ENCODE data around the gene CEP192.
"Not testable (repeated sequence)": the region's sequence is repeated elsewhere in the genome, so short reads cannot be mapped to it uniquely, and the experiment has no call there.

Gene CEP192

GRCh38 chr18:13032173-13032572 lies 41.0 kb downstream of the CEP192 start:
- peak; percentile 28 to 56 for ATAC-seq

GRCh38 chr18:13035249-13035914 lies 44.2 kb downstream of the CEP192 start:
- ATAC-seq = no peak

DNA sequence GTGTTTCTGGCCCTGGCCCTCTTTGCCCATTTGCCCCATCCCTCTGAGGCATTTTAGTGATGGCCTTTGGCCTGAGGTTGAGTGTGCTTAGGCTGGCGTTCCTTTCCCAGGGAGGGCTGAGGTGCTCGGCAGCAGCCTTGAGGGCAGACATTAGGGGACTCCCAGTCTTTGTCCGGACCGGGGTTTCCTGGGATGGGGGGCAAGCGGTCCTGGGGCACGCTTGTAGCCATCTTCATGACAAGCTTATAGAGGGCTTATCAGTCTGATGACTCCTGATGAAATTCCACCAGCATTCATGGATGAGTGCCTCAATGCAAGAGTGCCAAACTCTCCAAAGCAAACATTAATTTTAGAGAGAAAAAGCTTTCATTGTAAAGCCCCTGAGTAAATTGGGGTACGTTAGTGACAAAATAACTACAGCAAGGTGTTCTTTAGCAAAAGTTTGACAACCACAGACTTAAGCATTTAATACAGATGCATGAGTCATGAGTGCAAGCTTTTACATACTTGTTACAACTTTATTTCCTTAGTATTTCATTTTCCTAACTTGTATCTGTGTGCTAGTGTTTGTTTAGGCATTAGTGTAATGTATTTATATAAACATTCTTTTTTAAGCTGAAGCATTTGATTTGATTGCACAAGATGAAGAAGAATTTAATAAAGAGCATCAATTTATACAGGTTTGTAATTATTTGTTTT lies 45.6 kb downstream of the CEP192 start:
- no peak for ATAC-seq

DNA sequence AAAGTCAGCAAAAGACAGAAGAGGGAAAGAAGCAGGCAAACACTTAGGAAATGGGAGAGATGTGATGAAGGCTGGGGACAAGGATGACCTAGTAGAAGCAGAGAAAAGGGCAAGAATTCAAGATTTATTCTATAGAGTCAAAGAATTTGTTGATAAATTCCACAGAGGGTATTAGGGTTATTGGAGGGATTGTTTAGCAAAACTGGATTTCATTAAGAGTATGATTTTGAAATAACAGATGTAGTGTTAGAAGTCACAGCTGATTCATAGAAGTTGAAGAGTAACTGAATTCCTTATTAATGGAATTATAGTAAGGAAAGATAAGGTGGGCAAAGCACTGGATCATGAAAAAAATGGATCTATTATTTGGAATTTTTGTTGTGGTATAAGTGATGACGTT lies 48.6 kb downstream of the CEP192 start:
- ATAC-seq = no peak

- ATAC-seq = no peak
These were observed 51.9 kb downstream of the CEP192 start for GRCh38 chr18:13043066-13043465.

- no peak for ATAC-seq
These were observed 57.0 kb downstream of the CEP192 start for GRCh38 chr18:13048061-13048595.

GRCh38 chr18:13051159-13051558 lies 60.0 kb downstream of the CEP192 start:
- peak; percentile 24 to 32 for ATAC-seq

- peak; percentile 53 to 60 for ATAC-seq
These were observed 60.8 kb downstream of the CEP192 start for GRCh38 chr18:13051950-13052349.

- no peak for ATAC-seq
These were observed 63.2 kb downstream of the CEP192 start for GRCh38 chr18:13054336-13054735.

GRCh38 chr18:13061630-13062189 lies 70.5 kb downstream of the CEP192 start:
- ATAC-seq = no peak

- peak; percentile 44 to 76 for ATAC-seq
These were observed 76.0 kb downstream of the CEP192 start for GRCh38 chr18:13067124-13067523.

GRCh38 chr18:13067966-13068365 lies 76.8 kb downstream of the CEP192 start:
- no peak for ATAC-seq

DNA sequence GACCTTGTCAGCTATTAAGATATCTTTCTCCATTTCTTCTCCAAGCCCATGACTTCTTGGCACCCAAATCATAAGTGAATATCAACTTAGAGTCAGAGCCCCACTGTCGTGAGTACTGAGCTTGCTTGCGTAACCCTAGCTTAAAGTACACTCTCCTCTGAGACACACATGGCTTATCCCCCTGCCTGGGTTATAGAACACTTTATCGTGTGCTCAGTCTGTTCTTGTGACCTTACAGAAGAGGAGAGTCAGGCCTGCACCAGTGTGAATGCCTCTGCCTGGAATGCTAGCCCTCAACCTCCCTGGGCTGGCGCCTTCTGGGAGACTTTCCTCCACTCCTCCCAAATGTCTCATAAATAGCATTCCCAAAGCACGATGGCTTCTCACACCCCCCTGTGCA lies 79.3 kb downstream of the CEP192 start:
- no peak for ATAC-seq

- ATAC-seq = no peak
These were observed 85.7 kb downstream of the CEP192 start for GRCh38 chr18:13076886-13077285.

GRCh38 chr18:13077473-13077872 lies 86.3 kb downstream of the CEP192 start:
- ATAC-seq = no peak

DNA sequence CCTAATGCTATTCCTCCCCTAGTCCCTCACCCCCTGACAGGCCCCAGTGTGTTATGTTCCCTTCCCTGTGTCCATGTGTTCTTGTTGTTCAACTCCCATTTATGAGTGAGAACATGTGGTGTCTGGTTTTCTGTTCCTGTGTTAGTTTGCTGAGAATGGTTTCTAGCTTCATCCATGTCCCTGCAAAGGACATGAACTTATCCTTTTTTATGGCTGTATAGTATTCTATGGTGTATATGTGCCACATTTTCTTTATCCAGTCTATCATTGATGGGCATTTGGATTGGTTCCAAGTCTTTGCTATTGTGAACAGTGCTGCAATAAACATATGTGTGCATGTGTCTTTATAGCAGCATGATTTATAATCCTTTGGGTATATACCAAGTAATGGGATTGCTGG lies 86.9 kb downstream of the CEP192 start:
- not testable (repeated sequence) for ATAC-seq

DNA sequence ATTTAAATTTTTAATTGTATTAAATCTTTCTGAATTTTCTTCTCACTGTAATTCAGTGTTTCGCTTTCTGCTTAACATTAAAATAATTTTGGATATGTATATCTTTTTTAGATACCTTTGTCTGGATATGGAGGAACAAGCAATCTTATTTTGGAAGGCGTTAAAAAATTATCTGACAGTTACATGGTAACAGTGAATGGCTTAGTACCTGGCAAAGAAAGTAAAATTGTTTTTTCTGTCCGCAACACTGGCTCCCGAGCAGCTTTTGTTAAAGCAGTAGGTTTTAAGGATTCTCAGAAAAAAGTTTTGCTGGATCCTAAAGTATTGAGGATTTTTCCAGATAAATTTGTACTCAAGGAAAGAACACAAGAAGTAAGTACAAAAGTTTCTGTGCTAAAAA lies 95.7 kb downstream of the CEP192 start:
- no peak for ATAC-seq

GRCh38 chr18:13095466-13095865 lies 104.3 kb downstream of the CEP192 start:
- ATAC-seq = no peak

DNA sequence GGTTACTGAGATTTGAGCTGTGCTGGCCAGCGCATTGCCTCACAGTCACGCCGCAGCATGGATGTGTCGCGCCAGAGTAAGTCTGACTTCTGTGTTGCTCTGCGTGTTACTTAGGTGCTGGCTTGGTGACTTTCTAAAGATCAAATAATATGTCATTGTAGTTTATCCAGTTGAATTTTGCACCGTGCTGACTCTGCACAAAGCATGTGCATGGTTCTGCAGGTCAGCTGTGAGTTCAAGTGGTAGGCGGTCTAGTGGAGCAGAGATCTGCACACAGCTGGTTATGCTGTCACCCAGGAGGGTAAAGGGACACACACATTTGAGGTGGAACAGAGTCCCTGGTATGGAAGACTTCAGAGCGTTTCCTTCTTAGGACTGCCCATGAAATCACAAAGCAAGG lies 105.1 kb downstream of the CEP192 start:
- no peak for ATAC-seq

DNA sequence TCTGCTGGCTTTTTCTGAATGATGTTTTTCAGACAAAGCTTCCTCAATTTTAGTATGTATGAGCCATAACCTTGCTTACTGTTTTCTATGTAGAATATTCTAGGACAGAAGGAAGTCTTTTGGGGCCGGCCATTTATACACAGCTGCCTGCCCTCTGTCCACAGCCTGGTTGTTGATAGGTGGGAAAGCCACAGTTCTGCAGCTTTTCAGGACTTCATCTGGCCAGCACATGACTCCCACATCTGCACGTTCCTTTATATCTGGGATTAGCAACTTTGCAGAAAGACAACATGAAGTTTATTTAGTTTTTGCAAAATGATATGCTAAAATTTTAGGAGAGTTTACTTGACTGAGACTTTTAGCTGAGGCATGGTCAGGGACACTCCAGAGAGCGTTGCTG lies 105.6 kb downstream of the CEP192 start:
- no peak for ATAC-seq

DNA sequence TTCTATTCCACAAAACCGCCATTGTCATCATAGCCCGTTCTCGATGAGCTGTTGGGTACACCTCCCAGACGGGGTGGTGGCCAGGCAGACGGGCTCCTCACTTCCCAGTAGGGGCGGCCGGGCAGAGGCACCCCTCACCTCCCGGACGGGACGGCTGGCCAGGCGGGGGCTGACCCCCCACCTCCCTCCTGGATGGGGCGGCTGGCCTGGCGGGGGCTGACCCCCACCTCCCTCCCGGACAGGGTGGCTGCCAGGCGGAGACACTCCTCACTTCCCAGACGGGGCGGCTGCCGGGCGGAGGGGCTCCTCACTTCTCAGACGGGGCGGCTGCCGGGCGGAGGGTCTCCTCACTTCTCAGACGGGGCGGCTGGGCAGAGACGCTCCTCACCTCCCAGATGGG lies 106.9 kb downstream of the CEP192 start:
- ATAC-seq = not testable (repeated sequence)

DNA sequence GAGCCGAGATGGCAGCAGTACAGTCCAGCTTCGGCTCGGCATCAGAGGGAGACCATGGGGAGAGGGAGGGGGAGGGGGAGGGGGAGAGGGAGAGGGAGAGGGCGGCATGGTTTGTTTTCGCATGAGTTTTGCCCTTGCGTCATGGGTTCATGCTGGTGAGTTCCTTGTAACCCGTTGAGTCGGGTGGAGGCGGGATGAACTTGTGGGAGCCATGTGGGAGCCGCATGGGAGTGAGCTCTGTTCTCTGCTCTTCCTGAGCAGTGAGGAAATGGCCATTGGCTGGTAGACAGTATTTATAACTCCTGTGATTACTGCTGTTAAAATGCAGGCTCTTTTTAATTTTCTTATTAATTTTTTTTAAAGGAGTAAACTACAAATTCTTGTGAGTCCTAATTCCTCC lies 108.0 kb downstream of the CEP192 start:
- ATAC-seq = no peak

DNA sequence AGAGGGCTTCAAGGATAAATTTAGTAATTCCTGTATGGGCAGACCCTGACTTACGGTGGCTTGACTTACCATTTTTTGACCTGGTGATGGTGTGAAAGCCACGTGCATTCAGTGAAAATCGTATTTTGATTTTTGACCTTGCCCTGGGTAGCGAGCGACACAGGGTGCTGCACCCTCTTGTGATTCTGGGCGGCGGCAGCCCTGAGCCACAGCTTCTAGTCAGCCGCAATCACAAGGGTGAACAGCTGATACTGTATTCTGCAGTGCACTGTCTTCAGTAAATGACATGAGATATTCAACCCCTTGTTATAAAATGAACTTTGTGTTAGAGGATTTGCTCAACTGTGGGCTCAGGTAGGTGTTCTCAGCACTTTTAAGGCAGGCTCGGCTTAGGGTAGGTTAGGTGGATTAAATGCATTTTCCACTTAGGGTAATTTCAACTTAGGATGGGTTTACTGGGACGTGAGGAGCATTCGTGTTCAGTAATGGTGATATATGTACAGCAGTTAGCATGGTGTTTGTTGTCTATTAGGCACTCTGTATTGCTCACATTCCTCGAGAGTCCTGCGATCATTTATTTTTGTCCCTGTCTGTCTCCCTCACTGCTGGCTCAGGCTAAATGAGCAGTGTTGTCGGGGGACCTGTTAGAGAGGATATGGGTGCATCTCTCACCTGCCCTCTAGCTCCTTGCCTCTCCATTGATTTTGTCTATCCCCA lies 109.9 kb downstream of the CEP192 start:
- no peak for ATAC-seq

Data from activated CD4-positive, CD25-positive, alpha-beta regulatory T cell treated with anti-CD3 and anti-CD28 coated beads, Interleukin-2, amount 50 U/mL, for 24 hours (primary cell).